Activated naive CD4-positive, alpha-beta T cell treated with Interleukin-2 at 50 U/mL for 16 hours (primary cell): ENCODE measurements around the gene PARD3B.

Experiments used
- DNase-seq: peaks from one replicate; pipeline ENCODE4 v3.0.0-alpha.2; 2020

PARD3B gene

GRCh38 chr2:204850581-204850980, 305.3 kb downstream of the PARD3B start:
- DNase-seq = no peak

- DNase-seq = no peak
Observed at GRCh38 chr2:204853905-204854304, 308.6 kb downstream of the PARD3B start.

- DNase-seq = no peak
Observed at GRCh38 chr2:204860274-204860673, 315.0 kb downstream of the PARD3B start.

GRCh38 chr2:204862809-204863208, 317.5 kb downstream of the PARD3B start:
- no peak for DNase-seq

GRCh38 chr2:204863336-204863735, 318.1 kb downstream of the PARD3B start:
- DNase-seq = no peak

- no peak for DNase-seq
Observed at GRCh38 chr2:204869132-204869823, 324.0 kb downstream of the PARD3B start.

GRCh38 chr2:204870053-204870452, 324.8 kb downstream of the PARD3B start:
- DNase-seq = no peak

- DNase-seq = no peak
Observed at GRCh38 chr2:204871231-204871953, 326.1 kb downstream of the PARD3B start.

- no peak for DNase-seq
Observed at GRCh38 chr2:204876311-204876710, 331.0 kb downstream of the PARD3B start.

GRCh38 chr2:204877691-204878090, 332.4 kb downstream of the PARD3B start:
- no peak for DNase-seq

- DNase-seq = no peak
Observed at GRCh38 chr2:204880928-204881327, 335.7 kb downstream of the PARD3B start.

GRCh38 chr2:204881655-204882054, 336.4 kb downstream of the PARD3B start:
- no peak for DNase-seq

GRCh38 chr2:204885747-204886146, 340.5 kb downstream of the PARD3B start:
- DNase-seq = no peak

GRCh38 chr2:204886713-204887112, 341.4 kb downstream of the PARD3B start:
- DNase-seq = no peak

- no peak for DNase-seq
Observed at GRCh38 chr2:204888222-204888621, 342.9 kb downstream of the PARD3B start.

- no peak for DNase-seq
Observed at GRCh38 chr2:204890680-204891079, 345.4 kb downstream of the PARD3B start.

GRCh38 chr2:204891739-204892138, 346.5 kb downstream of the PARD3B start:
- DNase-seq = no peak

- DNase-seq = no peak
Observed at GRCh38 chr2:204892506-204893255, 347.4 kb downstream of the PARD3B start.

- no peak for DNase-seq
Observed at GRCh38 chr2:204896146-204896545, 350.9 kb downstream of the PARD3B start.

- no peak for DNase-seq
Observed at GRCh38 chr2:204897561-204897960, 352.3 kb downstream of the PARD3B start.

- DNase-seq = no peak
Observed at GRCh38 chr2:204898928-204899640, 353.8 kb downstream of the PARD3B start.

- no peak for DNase-seq
Observed at GRCh38 chr2:204899983-204900382, 354.7 kb downstream of the PARD3B start.

- no peak for DNase-seq
Observed at GRCh38 chr2:204900487-204900886, 355.2 kb downstream of the PARD3B start.
